ENCODE data around the gene CHI3L1.

The CHI3L1 gene

GRCh38 chr1:203162403-203162802, 24.1 kb downstream of the CHI3L1 start:
- no peak for TF ChIP-seq TAF1 (IDR thresholded peaks at IDR 0.05; ENCODE audit: borderline replicate concordance, insufficient read depth, low read length)
- no peak for TF ChIP-seq FOXP2 (optimal IDR thresholded peaks at IDR 0.05; ENCODE audit: borderline replicate concordance, extremely low read depth, extremely low read length, insufficient read depth)
- TF ChIP-seq REST (IDR thresholded peaks at IDR 0.05; ENCODE audit: insufficient read depth in 1 of 2, low read depth in 2 of 2, low read length in 2 of 2): no peak
- no peak for TF ChIP-seq POLR2AphosphoS5 (IDR thresholded peaks at IDR 0.05; ENCODE audit: low read depth, low read length)
- no peak for TF ChIP-seq SIN3A (IDR thresholded peaks at IDR 0.05; ENCODE audit: borderline replicate concordance, insufficient read depth, low read length)

- TF ChIP-seq FOXP2 (optimal IDR thresholded peaks at IDR 0.05; ENCODE audit: borderline replicate concordance, extremely low read depth, extremely low read length, insufficient read depth) (no peak), SIN3A (IDR thresholded peaks at IDR 0.05; ENCODE audit: borderline replicate concordance, insufficient read depth, low read length) (no peak), TAF1 (IDR thresholded peaks at IDR 0.05; ENCODE audit: borderline replicate concordance, insufficient read depth, low read length) (no peak), REST (IDR thresholded peaks at IDR 0.05; ENCODE audit: insufficient read depth in 1 of 2, low read depth in 2 of 2, low read length in 2 of 2) (no peak), POLR2AphosphoS5 (IDR thresholded peaks at IDR 0.05; ENCODE audit: low read depth, low read length) (no peak)
Measured at GRCh38 chr1:203161703-203162102, 24.8 kb downstream of the CHI3L1 start.

- no peak for TF ChIP-seq TAF1 (IDR thresholded peaks at IDR 0.05; ENCODE audit: borderline replicate concordance, insufficient read depth, low read length)
- no peak for TF ChIP-seq FOXP2 (optimal IDR thresholded peaks at IDR 0.05; ENCODE audit: borderline replicate concordance, extremely low read depth, extremely low read length, insufficient read depth)
- no peak for TF ChIP-seq REST (IDR thresholded peaks at IDR 0.05; ENCODE audit: insufficient read depth in 1 of 2, low read depth in 2 of 2, low read length in 2 of 2)
Measured at GRCh38 chr1:203161175-203161574, 25.3 kb downstream of the CHI3L1 start.

- no peak for TF ChIP-seq REST (IDR thresholded peaks at IDR 0.05; ENCODE audit: insufficient read depth in 1 of 2, low read depth in 2 of 2, low read length in 2 of 2)
- TF ChIP-seq POLR2AphosphoS5 (IDR thresholded peaks at IDR 0.05; ENCODE audit: low read depth, low read length): no peak
- no peak for TF ChIP-seq FOXP2 (optimal IDR thresholded peaks at IDR 0.05; ENCODE audit: borderline replicate concordance, extremely low read depth, extremely low read length, insufficient read depth)
Measured at GRCh38 chr1:203159844-203160243, 26.7 kb downstream of the CHI3L1 start.

- TF ChIP-seq REST (IDR thresholded peaks at IDR 0.05; ENCODE audit: insufficient read depth in 1 of 2, low read depth in 2 of 2, low read length in 2 of 2) (no peak), SIN3A (IDR thresholded peaks at IDR 0.05; ENCODE audit: borderline replicate concordance, insufficient read depth, low read length) (no peak), FOXP2 (optimal IDR thresholded peaks at IDR 0.05; ENCODE audit: borderline replicate concordance, extremely low read depth, extremely low read length, insufficient read depth) (no peak)
Measured at GRCh38 chr1:203158960-203159665, 27.4 kb downstream of the CHI3L1 start.

Measured in PFSK-1 (cell line).